Ascending aorta (tissue), 2 donors: Measurements from ENCODE around the gene PPP3R1. TPM values are rescaled to one million over a fixed set of nuclear protein-coding genes. Genes with fewer than 3 reads are reported as not detected.

ENCODE experiments used
- DNase-seq, 2 donors: peaks; one replicate each; pipeline ENCODE4 v3.0.0-alpha.2; 2019; ENCODE audit warnings: low spot score in 2 of 2
- H3K27ac ChIP-seq, 2 donors: fragments of 200-600 bp; sonication (generic); one replicate each; pipeline ENCODE4 v1.5.1; 2016 to 2017; ENCODE audit warnings: mild to moderate bottlenecking in 1 of 2
- H3K27me3 ChIP-seq: fragments of 200-600 bp; sonication (generic); one replicate; pipeline ENCODE4 v1.5.1; 2017
- H3K36me3 ChIP-seq, 2 donors: fragments of 200-600 bp; sonication (generic); one replicate each; pipeline ENCODE4 v1.5.1; 2016
- H3K4me1 ChIP-seq, 2 donors: fragments of 200-600 bp; sonication (generic); one replicate each; pipeline ENCODE4 v1.5.1; 2016 to 2017; ENCODE audit warnings: mild to moderate bottlenecking in 1 of 2
- H3K4me3 ChIP-seq, 2 donors: fragments of 200-600 bp; sonication (generic); one replicate each; pipeline ENCODE4 v1.5.1; 2016 to 2017; ENCODE audit warnings: mild to moderate bottlenecking in 1 of 2
- H3K9me3 ChIP-seq, 2 donors: fragments of 200-600 bp; sonication (generic); one replicate each; pipeline ENCODE4 v1.5.1; 2016
- intact Hi-C: fragments of 100-400 bp; cut with DNase I; formaldehyde crosslinking; loops from one replicate; pipeline ENCODE4 v1.15.1; 2023
- total RNA-seq: library from RNA; depleted of rRNA; stranded (reverse); fragments of >200 nt; gene quantifications from one replicate; pipeline ENCODE4 v1.1.0, GENCODE V29; 2016
- TF ChIP-seq, protein P1 (sequence below), 3 experiments: fragments of 200-600 bp in 2 of 3; fragments of 450-650 bp in 1 of 3; sonication (generic) in 2 of 3; IDR thresholded peaks; one replicate each; pipeline ENCODE4 v1.5.1; 2016 to 2019; ENCODE audit warnings: antibody characterized with exemption in 3 of 3, mild to moderate bottlenecking in 1 of 3, moderate library complexity in 1 of 3

The PPP3R1 gene
- total RNA-seq, 1 donor from 2014 or later, result 16.8 TPM

DNA sequence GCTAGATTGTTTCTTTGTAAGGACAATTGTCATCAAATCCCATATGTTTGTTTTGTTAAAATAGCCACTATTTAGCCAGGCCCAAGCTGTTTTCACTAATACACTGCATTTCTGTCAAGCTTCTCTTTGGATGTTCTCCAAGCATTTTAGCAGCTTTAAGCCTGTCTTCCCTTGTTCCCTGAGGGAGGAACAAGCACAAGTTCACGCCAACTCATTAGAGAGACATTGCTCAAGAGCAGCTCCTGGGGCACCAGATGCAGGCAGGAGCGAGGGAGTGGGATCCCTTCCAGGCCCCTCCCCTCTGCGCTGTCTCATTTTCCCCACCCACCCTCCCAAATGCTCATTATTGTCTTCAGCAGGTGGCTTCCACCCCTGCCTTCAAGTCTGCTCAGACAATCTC is 32.6 kb upstream of the PPP3R1 start:
- DNase-seq, result no peak
- TF ChIP-seq, protein P1, sequence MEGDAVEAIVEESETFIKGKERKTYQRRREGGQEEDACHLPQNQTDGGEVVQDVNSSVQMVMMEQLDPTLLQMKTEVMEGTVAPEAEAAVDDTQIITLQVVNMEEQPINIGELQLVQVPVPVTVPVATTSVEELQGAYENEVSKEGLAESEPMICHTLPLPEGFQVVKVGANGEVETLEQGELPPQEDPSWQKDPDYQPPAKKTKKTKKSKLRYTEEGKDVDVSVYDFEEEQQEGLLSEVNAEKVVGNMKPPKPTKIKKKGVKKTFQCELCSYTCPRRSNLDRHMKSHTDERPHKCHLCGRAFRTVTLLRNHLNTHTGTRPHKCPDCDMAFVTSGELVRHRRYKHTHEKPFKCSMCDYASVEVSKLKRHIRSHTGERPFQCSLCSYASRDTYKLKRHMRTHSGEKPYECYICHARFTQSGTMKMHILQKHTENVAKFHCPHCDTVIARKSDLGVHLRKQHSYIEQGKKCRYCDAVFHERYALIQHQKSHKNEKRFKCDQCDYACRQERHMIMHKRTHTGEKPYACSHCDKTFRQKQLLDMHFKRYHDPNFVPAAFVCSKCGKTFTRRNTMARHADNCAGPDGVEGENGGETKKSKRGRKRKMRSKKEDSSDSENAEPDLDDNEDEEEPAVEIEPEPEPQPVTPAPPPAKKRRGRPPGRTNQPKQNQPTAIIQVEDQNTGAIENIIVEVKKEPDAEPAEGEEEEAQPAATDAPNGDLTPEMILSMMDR (IDR thresholded peaks at IDR 0.05), result no peak
- no peak overlapping the region for H3K27ac ChIP-seq
- peaks cover 0 to 6% of the 10 kb centered on the region in 2 donors for H3K4me1 ChIP-seq
- no peak overlapping the region for H3K4me3 ChIP-seq
- H3K27me3 ChIP-seq, result no peaks in the 10 kb centered on the region
- intact Hi-C loops, result no loop called here
- H3K9me3 ChIP-seq, result no peaks in the 10 kb centered on the region
- no peaks in the 10 kb centered on the region for H3K36me3 ChIP-seq

DNA sequence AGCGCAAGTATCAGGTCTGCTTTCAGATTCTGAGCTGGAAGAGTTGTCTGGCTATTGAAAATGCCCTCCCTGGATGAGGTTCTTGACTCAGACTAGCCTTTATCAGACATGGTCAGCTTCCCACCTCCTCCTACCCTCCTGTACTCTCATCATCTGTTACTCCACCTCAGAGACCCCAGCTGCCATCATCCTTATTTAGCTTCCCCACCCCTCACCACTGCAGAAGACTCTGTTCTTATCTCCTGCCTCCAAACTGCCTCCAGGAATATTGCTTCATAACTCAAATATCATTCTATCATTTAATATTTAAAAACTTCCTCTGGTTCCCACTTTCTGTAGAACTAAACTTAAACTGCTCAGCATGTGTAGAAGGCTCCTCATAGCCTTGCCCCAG is 31.1 kb upstream of the PPP3R1 start:
- TF ChIP-seq, protein P1 (IDR thresholded peaks at IDR 0.05), result no peak
- intact Hi-C loops, result loop anchor here (2.0 kb wide), 2 partner anchors 87 to 161 kb away; no protein-coding TSS in a partner anchor
- Histone ChIP-seq H3K9me3 (no peaks in the 10 kb centered on the region), H3K27ac (no peak overlapping the region), H3K4me1 (peaks cover 0 to 6% of the 10 kb centered on the region in 2 donors), H3K27me3 (no peaks in the 10 kb centered on the region), H3K4me3 (no peak overlapping the region), H3K36me3 (no peaks in the 10 kb centered on the region)
- DNase-seq, result no peak

DNA sequence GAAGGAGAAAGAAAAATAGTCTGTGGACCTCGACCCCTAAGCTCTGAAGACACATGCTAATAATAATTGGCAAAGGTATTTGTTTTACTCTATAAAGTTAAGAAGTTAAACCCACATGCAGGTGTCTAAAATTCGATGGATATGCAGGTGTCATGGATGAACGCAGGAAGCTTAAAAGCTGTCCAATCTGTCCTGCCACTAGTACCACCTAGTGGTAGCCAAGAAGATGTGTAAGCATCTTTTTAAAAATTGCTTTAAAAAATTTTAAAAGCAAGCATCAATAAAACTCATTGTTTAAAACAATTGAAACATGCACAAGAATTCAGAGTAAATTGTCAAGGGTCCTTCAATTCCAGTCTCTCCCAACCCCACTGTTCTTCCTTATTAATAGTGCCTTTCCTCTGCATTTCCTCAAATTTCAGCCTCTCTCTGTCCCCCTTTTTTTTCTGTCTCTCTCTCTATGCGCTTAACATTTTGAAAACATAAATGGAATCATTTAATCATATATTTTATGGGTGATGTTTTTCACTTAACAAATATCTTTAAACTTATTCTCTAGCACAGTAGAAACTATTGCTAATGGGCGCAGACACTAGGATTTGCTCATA is 30.6 kb upstream of the PPP3R1 start:
- intact Hi-C loops, result loop anchor here (2.0 kb wide), 2 partner anchors 86 to 160 kb away; no protein-coding TSS in a partner anchor
- DNase-seq, result no peak
- Histone ChIP-seq H3K9me3 (no peaks in the 10 kb centered on the region), H3K27ac (no peak overlapping the region), H3K4me3 (no peak overlapping the region), H3K4me1 (peaks cover 0 to 6% of the 10 kb centered on the region in 2 donors), H3K36me3 (no peaks in the 10 kb centered on the region), H3K27me3 (no peaks in the 10 kb centered on the region)
- TF ChIP-seq, protein P1 (IDR thresholded peaks at IDR 0.05), result peak; percentile 43 to 67 (median 49)

DNA sequence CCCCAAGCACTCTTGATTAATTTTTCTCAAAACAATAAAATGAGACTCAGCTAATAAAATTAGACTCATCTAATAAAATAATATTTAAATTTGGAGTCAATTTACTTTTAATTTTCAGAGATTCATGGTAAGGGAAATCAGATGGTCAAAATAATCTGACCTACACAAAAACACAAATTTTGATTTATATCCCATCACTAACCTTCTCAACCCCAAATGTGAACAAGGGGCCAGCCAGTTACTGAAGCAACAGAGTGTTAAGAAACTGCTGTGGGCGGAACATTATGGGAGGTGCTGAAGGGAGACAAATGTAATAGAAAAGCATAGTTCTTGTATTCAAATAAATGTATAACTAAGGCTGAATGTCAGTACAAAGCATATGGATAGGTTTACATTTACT is 28.5 kb upstream of the PPP3R1 start:
- H3K4me1 ChIP-seq, result no peaks in the 10 kb centered on the region
- no peaks in the 10 kb centered on the region for H3K9me3 ChIP-seq
- no peak overlapping the region for H3K4me3 ChIP-seq
- TF ChIP-seq, protein P1 (IDR thresholded peaks at IDR 0.05), result no peak
- intact Hi-C loops, result no loop called here
- no peak overlapping the region for H3K27ac ChIP-seq
- no peaks in the 10 kb centered on the region for H3K27me3 ChIP-seq
- DNase-seq, result no peak
- no peaks in the 10 kb centered on the region for H3K36me3 ChIP-seq

DNA sequence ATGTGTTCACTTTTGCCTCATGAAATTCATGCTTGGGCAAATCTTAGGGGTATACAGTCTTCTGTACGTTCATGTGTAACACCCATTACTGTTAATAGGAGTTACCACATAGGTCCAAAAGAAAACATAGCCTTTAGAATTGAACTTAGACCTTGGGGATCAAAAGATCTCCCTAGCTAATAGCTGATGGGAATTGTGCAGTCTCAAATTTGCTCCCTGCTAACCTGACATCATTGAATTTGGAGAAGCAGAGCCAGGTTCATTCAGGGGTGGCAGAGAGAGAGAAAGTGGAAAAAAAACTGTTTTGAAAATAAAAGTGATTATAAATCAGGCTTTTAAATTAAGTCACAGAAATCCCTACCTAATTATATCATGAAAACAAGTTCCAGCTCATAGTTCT is 28.0 kb upstream of the PPP3R1 start:
- intact Hi-C loops, result no loop called here
- TF ChIP-seq, protein P1 (IDR thresholded peaks at IDR 0.05), result no peak

More for the DNA sequence above, 28.0 kb upstream of the PPP3R1 start:
- H3K4me3 ChIP-seq, result no peak overlapping the region
- H3K9me3 ChIP-seq, result no peaks in the 10 kb centered on the region
- DNase-seq, result no peak
- H3K27ac ChIP-seq, result no peak overlapping the region
- H3K4me1 ChIP-seq, result no peaks in the 10 kb centered on the region
- no peaks in the 10 kb centered on the region for H3K36me3 ChIP-seq
- H3K27me3 ChIP-seq, result no peaks in the 10 kb centered on the region
